Skeletal muscle tissue (tissue), 4 donors: ENCODE data around the gene PARP4. TPM values are rescaled to one million over a fixed set of nuclear protein-coding genes. Genes with fewer than 3 reads are reported as not detected.
"Not testable (repeated sequence)": the region's sequence is repeated elsewhere in the genome, so short reads cannot be mapped to it uniquely, and the experiment has no call there.

Experiments
- H3K27ac ChIP-seq: one replicate; pipeline ENCODE4 v1.7.0; 2013; ENCODE audit warnings: mild to moderate bottlenecking, low read depth, low read length, inconsistent platforms
- H3K27me3 ChIP-seq, 3 donors: one replicate each; pipeline ENCODE4 v1.7.0; 2013; ENCODE audit warnings: low read length in 3 of 3; ENCODE audit not compliant: control insufficient read depth in 3 of 3, insufficient read depth in 3 of 3
- H3K36me3 ChIP-seq, 3 donors: one replicate each; pipeline ENCODE4 v1.7.0; 2013; ENCODE audit warnings: low read length in 3 of 3; ENCODE audit not compliant: control insufficient read depth in 3 of 3, insufficient read depth in 3 of 3
- H3K4me1 ChIP-seq, 3 donors: one replicate each; pipeline ENCODE4 v1.7.0; 2013; ENCODE audit warnings: low read length in 3 of 3, mild to moderate bottlenecking in 3 of 3; ENCODE audit not compliant: control insufficient read depth in 3 of 3, insufficient read depth in 3 of 3
- H3K4me3 ChIP-seq, 3 donors: one replicate each; pipeline ENCODE4 v1.7.0; 2013; ENCODE audit warnings: low read length in 3 of 3
- H3K9ac ChIP-seq, 3 donors: one replicate each; pipeline ENCODE4 v1.7.0; 2013; ENCODE audit warnings: low read length in 3 of 3, mild to moderate bottlenecking in 3 of 3, moderate library complexity in 2 of 3, low read depth in 1 of 3
- H3K9me3 ChIP-seq, 3 donors: one replicate each; pipeline ENCODE4 v1.7.0; 2013; ENCODE audit warnings: low read length in 3 of 3; ENCODE audit not compliant: control insufficient read depth in 3 of 3
- total RNA-seq: library from RNA; depleted of rRNA; stranded (reverse); fragments of >200 nt; gene quantifications from one replicate; pipeline ENCODE4 v1.2.3, GENCODE V29; 2014
- donor health status: Osteomylitis.

PARP4 gene
- total RNA-seq, 1 donor from 2014 or later = 24.5 TPM

- Histone ChIP-seq H3K9ac (no peak overlapping the region), H3K27me3 (no peaks in the 10 kb centered on the region), H3K27ac (no peak overlapping the region), H3K4me1 (no peaks in the 10 kb centered on the region), H3K4me3 (no peak overlapping the region), H3K9me3 (no peaks in the 10 kb centered on the region), H3K36me3 (peaks cover 23 to 33% (median 26%) of the 10 kb centered on the region in 3 donors)
These were observed 53.3 kb downstream of the PARP4 start for GRCh38 chr13:24459234-24459633.

DNA sequence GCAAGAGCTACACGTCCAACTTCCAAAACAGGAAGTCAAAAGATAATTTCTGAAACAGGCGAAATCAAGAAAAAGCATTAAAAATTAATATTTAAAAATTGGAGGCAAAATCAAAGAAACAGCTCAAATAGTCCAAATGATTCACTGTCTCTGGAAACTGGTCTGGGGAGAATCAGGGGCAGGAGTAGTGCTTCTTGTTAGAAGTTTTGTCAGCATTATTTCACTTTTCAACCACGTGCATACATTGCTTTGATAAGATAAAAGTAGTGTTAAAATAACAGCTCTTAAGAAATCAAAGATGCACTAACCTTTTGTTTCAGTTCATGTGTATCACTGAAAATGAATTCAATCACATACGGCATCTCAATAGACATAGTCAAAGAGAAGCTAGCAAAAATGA, 53.8 kb downstream of the PARP4 start:
- H3K9ac ChIP-seq = no peak overlapping the region
- H3K9me3 ChIP-seq = no peaks in the 10 kb centered on the region
- H3K27me3 ChIP-seq = no peaks in the 10 kb centered on the region
- H3K27ac ChIP-seq = no peak overlapping the region
- peaks cover 26 to 37% (median 26%) of the 10 kb centered on the region in 3 donors for H3K36me3 ChIP-seq
- H3K4me1 ChIP-seq = no peaks in the 10 kb centered on the region
- H3K4me3 ChIP-seq = no peak overlapping the region

DNA sequence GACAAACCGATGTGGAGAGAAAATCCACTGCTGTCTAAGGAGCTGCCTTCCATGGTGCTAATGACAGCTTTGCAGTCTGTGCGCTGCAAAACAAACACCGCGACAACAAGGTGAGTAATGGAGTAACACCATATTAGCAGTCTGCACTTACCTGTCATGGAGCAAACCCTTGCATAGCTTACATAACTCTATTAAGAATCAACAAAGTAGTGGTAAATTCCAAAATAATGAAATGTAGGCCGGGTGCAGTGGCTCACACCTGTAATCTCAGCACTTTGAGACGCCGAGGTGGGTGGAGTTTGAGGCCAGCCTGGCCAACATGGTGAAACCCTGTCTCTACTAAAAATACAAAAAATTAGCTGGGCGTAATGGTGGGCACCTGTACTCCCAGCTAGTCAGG, 56.2 kb downstream of the PARP4 start:
- Histone ChIP-seq H3K27me3 (no peaks in the 10 kb centered on the region), H3K36me3 (peaks cover 32 to 41% (median 33%) of the 10 kb centered on the region in 3 donors), H3K9me3 (no peaks in the 10 kb centered on the region), H3K9ac (no peak overlapping the region), H3K27ac (no peak overlapping the region), H3K4me1 (no peaks in the 10 kb centered on the region), H3K4me3 (no peak overlapping the region)

DNA sequence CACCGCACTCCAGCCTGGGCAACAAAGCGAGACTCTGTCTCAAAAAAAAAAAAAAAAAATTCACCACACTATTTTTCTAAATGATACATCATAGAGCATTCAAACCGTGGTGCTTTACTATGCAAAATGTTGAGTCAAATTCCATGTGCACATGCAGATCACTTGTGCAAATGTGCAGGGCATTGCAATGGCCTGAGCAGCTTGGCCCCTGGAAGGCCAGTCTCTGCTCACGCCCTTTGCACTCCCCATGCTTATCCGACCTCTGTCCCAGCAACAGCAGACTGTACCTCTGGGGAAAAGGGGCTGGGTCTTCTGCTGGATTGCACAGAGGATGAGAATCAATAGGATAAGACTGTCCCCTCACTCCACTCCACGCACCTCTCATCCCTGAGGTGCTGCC, 58.5 kb downstream of the PARP4 start:
- H3K9ac ChIP-seq = no peak overlapping the region
- H3K36me3 ChIP-seq = peaks cover 33 to 40% (median 38%) of the 10 kb centered on the region in 3 donors
- no peaks in the 10 kb centered on the region for H3K4me1 ChIP-seq
- no peaks in the 10 kb centered on the region for H3K27me3 ChIP-seq
- H3K9me3 ChIP-seq = no peaks in the 10 kb centered on the region
- H3K4me3 ChIP-seq = no peak overlapping the region
- H3K27ac ChIP-seq = no peak overlapping the region

DNA sequence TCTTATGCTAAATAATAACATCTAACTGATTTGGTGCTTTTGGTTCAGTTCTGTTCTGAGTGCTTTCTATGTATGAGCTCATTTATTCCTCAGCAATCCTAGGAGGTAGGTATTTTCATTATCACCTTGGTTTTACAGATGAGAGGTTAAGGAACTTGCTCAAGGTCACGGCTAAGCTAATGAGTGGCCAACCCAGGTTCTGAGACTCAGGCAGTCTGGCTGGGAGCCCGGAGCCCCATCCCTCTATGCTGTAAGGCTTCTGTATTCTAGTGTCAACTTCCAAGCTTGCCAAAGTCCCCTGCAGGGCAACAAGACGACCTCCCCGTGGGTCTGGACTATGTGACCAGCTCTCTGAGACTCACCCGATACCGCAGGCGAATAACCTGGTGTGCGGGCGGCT, 60.5 kb downstream of the PARP4 start:
- H3K4me3 ChIP-seq = no peak overlapping the region
- no peaks in the 10 kb centered on the region for H3K4me1 ChIP-seq
- no peak overlapping the region for H3K27ac ChIP-seq
- H3K9ac ChIP-seq = no peak overlapping the region
- no peaks in the 10 kb centered on the region for H3K9me3 ChIP-seq
- H3K27me3 ChIP-seq = no peaks in the 10 kb centered on the region
- H3K36me3 ChIP-seq = peaks cover 30 to 49% (median 38%) of the 10 kb centered on the region in 3 donors

DNA sequence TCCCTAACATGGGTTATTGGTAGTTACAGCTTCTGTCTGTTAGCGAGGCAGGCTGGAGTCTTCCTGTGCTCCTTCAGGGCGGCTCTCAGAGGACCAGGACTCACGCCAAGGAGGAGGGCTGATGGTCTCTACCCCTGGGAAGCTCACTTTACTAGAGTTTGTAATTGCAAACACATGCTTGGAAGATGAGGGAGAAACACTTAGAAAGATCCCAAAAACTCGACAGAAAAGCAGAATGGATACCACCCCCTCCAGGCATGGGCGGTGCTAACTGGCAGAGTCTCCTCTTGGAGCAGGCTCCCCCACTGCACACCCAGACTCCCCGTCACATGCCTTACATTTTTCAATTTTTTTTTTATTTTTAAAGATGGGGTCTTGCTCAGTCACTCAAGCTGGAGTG, 62.0 kb downstream of the PARP4 start:
- Histone ChIP-seq H3K9ac (no peak overlapping the region), H3K27ac (no peak overlapping the region), H3K9me3 (no peaks in the 10 kb centered on the region), H3K27me3 (no peaks in the 10 kb centered on the region), H3K36me3 (peaks cover 27 to 50% (median 32%) of the 10 kb centered on the region in 3 donors), H3K4me1 (no peaks in the 10 kb centered on the region), H3K4me3 (no peak overlapping the region)

DNA sequence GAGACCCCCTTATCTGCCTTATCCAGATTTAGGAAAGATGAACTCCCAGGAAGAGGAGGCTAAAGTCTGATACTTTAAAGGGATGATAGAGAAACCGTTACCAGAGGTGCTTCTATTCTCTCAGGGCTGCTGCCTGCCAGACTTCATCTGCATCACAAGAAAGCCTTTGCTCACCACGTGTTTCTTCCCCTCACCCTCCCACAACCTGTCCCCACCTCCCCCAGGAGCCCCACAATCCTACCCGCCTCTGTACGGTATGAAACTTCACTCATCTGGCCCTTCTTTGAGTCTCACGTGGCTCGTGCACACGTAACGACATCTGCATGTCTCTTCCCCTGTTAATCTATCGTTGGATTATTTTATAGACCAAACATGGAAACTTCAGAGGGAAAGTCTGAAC, 67.7 kb downstream of the PARP4 start:
- H3K27ac ChIP-seq, H3K4me1 ChIP-seq, H3K27me3 ChIP-seq, H3K9me3 ChIP-seq, H3K4me3 ChIP-seq, H3K9ac ChIP-seq: not testable (repeated sequence)
- peaks cover 7 to 27% (median 12%) of the 10 kb centered on the region in 3 donors for H3K36me3 ChIP-seq

- Histone ChIP-seq H3K9me3 (no peaks in the 10 kb centered on the region), H3K27me3 (no peaks in the 10 kb centered on the region), H3K4me3 (no peak overlapping the region), H3K36me3 (peaks cover 9 to 30% (median 20%) of the 10 kb centered on the region in 3 donors), H3K4me1 (no peaks in the 10 kb centered on the region), H3K27ac (no peak overlapping the region), H3K9ac (no peak overlapping the region)
These were observed 69.2 kb downstream of the PARP4 start for GRCh38 chr13:24443366-24443765.

- H3K4me1 ChIP-seq, H3K9me3 ChIP-seq, H3K27ac ChIP-seq, H3K9ac ChIP-seq, H3K4me3 ChIP-seq, H3K27me3 ChIP-seq: not testable (repeated sequence)
- H3K36me3 ChIP-seq = peaks cover 3 to 18% (median 8%) of the 10 kb centered on the region in 3 donors
These were observed 86.5 kb downstream of the PARP4 start for GRCh38 chr13:24426045-24426444.

DNA sequence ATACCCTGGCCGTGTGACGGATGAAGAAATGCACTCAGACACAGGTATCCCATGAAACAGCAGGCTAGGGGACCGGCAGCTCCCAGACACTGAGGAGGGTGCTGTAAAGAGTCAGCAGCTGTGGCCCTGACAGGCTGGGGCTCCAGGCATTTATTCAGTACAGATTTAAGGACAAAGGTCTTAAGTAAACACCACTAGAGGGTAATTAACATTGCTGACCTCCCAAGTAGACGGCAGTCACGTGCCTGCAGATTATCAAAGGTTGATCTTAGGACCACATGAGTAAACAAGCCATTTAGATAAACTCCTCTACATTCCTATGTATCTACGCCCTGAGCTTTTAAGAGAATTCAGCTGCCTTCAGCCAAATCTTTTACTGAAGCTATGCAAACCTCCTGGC, 92.9 kb downstream of the PARP4 start:
- H3K27ac ChIP-seq = not testable (repeated sequence)

DNA sequence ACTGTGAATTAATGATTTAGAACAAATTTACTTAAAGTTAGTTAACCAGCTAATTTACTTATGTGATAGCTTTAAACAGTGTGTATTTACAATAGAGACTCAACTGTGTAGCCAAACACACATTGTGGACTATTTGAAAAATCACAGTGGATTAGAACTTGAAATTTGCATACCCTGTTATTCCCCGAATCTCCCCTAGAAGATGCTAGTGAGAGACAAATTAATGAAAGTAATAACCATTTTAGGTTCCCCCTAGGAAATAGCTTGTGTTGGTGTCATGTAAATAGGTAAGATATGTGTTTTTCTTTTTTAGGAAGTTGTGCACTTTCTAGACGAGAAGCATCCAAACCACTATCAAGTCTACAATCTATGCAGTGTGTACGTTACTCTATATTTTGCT, 104.7 kb downstream of the PARP4 start:
- no peak overlapping the region for H3K9ac ChIP-seq
- no peak overlapping the region for H3K4me3 ChIP-seq
- H3K36me3 ChIP-seq = no peaks in the 10 kb centered on the region
- no peaks in the 10 kb centered on the region for H3K27me3 ChIP-seq
- H3K4me1 ChIP-seq = no peaks in the 10 kb centered on the region
- H3K9me3 ChIP-seq = no peaks in the 10 kb centered on the region
- H3K27ac ChIP-seq = no peak overlapping the region

More for the DNA sequence above, 92.9 kb downstream of the PARP4 start:
- not testable (repeated sequence) for H3K36me3 ChIP-seq, H3K4me1 ChIP-seq, H3K27me3 ChIP-seq, H3K9me3 ChIP-seq, H3K4me3 ChIP-seq, H3K9ac ChIP-seq
